GM18867 (cell line): ENCODE measurements around the gene RPS27A.
"Not testable (repeated sequence)": the region's sequence is repeated elsewhere in the genome, so short reads cannot be mapped to it uniquely, and the experiment has no call there.

Experiments used
- ATAC-seq: cut with Tn5 transposase; IDR thresholded peaks from one replicate; pipeline ENCODE4 v1.9.1; 2021; ENCODE audit warnings: mild to moderate bottlenecking, moderate library complexity; ENCODE audit not compliant: unreplicated experiment

RPS27A gene

GRCh38 chr2:55236992-55237543 is 4.6 kb downstream of the RPS27A start:
- ATAC-seq: no peak

- no peak for ATAC-seq
These were observed 7.3 kb downstream of the RPS27A start for GRCh38 chr2:55239656-55240222.

DNA sequence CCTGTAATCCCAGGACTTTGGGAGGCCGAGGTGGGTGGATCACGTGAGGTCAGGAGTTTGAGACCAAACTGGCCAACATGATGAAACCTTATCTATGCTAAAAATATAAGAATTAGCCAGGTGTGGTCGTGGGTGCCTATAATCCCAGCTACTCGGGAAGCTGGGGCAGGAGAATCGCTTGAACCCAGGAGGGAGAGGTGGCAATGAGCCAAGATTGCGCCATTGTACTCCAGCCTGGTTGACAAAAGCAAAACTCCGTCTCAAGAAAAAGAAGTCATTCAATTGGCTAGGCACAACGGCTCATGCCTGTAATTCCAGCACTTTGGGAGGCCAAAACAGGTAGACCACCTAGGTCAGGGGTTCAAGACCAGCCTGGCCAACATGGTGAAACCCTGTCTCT is 9.1 kb downstream of the RPS27A start:
- not testable (repeated sequence) for ATAC-seq

DNA sequence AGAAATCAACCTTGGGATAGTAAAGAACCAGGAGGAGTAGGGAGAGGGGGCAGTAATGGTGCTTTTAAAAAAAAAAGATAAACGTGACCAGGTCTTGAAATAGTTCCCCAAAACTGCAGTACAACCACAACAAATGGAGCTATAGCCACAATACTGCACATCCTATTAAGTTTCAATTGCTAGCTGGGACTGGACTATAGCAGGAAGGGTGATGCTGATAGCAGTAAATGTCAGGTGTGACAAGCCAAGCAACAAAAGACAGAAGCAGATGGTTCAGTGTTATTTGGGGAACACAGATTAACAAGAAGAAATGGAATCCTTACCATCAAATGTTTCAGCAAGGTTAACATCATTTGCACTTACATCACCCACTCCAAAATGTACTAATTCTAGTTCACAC is 10.1 kb downstream of the RPS27A start:
- ATAC-seq: no peak

DNA sequence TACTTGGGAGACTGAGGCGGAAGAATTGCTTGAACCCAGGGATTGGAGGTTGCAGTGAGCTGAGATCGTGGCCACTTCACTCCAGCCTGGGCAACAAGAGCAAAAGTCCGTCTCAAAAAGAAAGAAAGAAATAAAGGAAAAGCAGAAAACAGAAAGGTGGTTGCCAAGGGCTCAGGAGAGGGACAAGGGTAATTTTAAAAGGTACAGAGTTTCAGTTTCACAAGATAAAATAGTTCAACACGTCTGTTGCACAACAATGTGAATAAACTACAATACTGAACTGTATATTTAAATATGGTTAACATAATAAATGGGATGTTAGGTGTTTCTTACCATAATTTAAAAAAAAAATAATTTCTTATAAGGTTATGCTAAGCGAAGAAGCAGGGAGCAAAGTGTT is 12.9 kb downstream of the RPS27A start:
- no peak for ATAC-seq

- no peak for ATAC-seq
These were observed 14.5 kb downstream of the RPS27A start for GRCh38 chr2:55247025-55247424.

DNA sequence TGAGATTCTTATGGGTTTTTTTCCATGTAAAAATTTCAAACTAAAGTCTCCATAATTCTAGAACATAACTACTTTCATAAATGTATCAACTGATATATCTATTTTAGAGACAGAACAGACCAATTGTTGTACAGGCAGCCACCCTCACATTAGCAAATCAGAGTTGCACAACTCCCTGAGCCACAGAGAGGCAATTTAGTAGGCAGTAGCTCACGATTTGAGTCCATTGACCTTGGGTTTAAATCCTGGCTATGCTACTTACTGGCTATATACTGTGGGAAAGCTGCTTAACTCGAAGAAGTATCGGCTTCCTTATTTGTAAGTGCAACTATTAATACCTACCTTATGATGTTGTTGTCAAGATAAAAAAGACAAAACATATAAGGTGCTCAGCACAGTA is 20.3 kb downstream of the RPS27A start:
- no peak for ATAC-seq

- ATAC-seq: not testable (repeated sequence)
These were observed 27.1 kb downstream of the RPS27A start for GRCh38 chr2:55259586-55259985.

DNA sequence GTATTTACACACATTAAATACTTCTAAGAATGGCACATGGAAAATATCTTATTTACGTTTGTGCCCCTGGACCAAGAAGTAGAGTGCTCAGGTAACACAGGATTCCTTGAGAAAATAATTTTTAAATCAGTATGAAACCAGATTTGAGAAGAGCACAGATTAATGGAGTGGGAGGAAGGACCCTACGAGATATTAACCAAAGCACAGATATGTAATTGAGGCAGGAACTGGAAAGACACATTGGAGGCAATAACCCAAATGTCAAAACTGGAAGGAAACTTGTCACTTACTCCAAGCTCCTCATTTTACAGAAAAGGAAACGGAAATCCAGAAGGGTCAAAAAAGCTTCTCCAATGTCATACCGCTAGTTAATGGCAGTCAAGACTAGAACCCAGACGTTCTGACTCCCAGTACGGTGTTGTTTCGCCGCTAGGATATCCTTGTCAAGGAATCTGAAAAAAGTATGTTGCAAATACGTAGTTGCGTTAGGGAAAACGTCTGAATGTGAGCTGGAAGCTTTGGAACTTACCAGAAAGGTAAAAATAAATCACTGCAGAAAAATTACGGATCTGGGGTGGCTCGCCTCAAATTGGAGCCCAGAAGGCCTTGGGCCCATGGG is 35.9 kb downstream of the RPS27A start:
- ATAC-seq: peak; percentile 2

DNA sequence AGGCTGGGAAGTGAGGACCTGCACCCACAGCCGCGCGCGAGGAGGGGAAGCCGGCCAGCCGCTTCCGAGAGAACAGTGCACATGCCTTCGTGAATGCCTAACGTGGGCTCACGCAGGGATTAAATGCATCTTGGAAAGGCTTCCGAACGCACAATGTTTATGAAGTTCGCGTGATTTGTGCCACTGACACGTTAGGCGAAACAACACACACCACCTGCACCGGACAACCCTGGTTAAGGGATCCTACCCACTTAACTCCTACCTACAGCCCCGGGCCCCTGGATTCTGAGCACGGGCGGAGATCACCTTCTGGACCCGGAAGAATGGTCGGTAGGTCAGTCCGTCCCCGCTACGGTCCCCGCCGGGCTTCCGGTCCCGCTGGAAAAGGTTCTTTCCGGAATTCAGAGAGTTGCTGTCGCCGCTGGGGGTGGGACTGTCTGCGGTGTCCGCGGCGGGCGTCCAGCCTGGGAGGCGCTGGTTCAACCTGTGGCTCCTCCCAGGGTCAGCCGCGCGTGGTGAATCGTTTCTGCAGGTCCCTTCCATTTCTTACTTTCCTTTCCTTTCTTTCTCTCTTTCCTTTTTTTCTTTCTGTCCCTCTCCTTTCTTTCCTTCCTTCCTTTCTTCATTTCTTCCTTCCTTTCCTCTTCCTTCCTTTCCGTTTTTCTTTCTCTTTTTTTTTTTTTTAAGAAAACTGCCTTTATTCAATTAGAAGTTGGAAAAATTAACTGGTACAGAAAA is 36.6 kb downstream of the RPS27A start, which contains the start of gene MTIF2:
Gene MTIF2 (minus strand): TSS at position 325 of the 738 bp plus-strand sequence. CDS start 5,373 bp downstream, outside the sequence.
- ATAC-seq: peak; percentile 93

DNA sequence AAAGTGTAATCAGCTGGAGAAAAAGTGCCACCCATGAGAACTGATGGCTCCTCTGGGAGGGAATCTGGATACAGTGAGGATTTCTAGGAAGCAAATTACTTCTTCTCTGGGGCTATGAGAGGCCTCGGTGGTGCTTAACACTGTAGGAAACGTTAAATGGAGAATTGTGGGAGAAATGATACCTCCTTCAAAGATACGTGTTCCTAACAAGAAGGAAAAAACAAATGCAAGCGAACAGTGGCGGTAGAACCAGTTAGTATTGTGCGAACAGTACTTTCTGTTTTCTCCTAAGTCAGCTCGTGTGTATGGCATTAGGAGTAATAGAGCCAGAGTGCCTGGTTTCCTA is 37.1 kb downstream of the RPS27A start:
- ATAC-seq: no peak

GRCh38 chr2:55274346-55274745 is 41.9 kb downstream of the RPS27A start:
- not testable (repeated sequence) for ATAC-seq

- ATAC-seq: no peak
These were observed 44.8 kb downstream of the RPS27A start for GRCh38 chr2:55277310-55277709.

- not testable (repeated sequence) for ATAC-seq
These were observed 46.8 kb downstream of the RPS27A start for GRCh38 chr2:55279214-55279835.

- ATAC-seq: not testable (repeated sequence)
These were observed 47.5 kb downstream of the RPS27A start for GRCh38 chr2:55279859-55280424.

DNA sequence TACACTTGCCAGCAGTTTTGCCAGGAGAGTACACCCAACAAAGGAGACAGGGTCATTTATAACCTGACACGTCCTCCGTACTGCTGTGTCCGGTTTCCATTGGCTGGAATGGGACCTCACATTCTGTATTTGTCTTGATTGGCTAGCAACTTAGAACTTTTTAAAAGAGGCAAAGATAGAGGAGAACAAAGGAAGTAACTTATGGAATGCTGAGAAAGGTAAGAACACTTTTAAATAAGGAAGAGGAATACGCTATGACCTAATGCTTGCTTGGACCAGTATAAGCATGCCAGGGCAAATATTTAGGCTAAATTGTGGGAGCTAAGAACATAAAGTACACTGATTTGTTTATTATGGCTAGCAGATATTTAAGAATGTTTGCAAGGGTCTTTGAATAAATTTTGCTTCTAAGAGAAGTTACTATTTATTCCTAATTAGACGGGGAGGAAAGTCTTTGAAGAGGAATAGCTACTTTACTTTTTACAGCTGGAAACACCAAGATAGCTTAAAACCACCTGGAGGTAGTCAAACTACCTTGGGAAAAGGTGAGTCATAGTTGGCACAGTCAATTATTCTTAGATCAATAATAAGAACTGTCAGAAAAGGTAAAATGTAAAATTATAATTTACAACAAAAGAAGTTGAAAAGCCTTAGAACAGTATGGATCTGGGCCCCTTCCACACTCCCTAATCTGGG is 48.5 kb downstream of the RPS27A start:
- not testable (repeated sequence) for ATAC-seq

- ATAC-seq: peak; percentile 99
These were observed 49.8 kb downstream of the RPS27A start for GRCh38 chr2:55282110-55282917.

DNA sequence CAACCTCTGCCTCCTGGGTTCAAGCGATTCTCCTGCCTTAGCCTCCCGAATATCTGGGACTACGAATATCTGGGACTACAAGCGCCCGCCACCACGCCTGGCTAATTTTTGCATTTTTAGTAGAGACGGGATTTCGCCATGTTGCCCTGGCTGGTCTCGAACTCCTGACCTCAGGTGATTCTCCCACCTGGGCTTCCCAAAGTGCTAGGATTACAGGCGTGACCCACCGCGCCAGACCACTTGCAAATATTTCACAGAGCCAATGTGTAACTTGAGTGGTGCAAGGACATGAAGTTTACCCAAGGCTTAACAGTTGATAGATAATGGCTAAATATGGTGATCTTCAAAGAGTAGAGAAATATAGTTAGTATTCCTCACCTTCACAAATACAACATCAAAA is 50.6 kb downstream of the RPS27A start:
- ATAC-seq: no peak
